Endothelial cell of umbilical vein (primary cell): Measurements from ENCODE around the gene CACNA2D3. TPM values are rescaled to one million over a fixed set of nuclear protein-coding genes. Genes with fewer than 3 reads are reported as not detected.

Experiments used
- BruUV-seq: library from RNA; stranded (reverse); fragments of 400-500 nt; replicated peaks from 2 replicates; lab custom pipeline; 2021; lab: Mats Ljungman, UMichigan
- CTCF ChIA-PET: fragments of 300-600, 350-600 bp; sonication (Branson Sonifier 250); formaldehyde crosslinking; loops from one replicate; lab custom pipeline; 2021; ENCODE audit warnings: antibody characterized with exemption, inconsistent platforms; lab: Charles Lee
- POLR2A ChIA-PET: fragments of 300-600, 350-600 bp; sonication (Branson Sonifier 250); formaldehyde crosslinking; loops from one replicate; lab custom pipeline; 2021; ENCODE audit warnings: antibody characterized with exemption, inconsistent platforms; lab: Charles Lee
- DNase-seq: peaks from one replicate; pipeline ENCODE4 v3.0.0-alpha.2; 2011; ENCODE audit warnings: low read depth, low spot score
- FAIRE-seq: peaks from 2 replicates; lab custom pipeline; 2011; peaks lifted over from hg19 to GRCh38; lab: Jason Lieb, UNC
- H2AFZ ChIP-seq: 2 replicates; pipeline ENCODE4 v1.6.0; 2012; ENCODE audit warnings: low read depth, low read length, control low read depth, inconsistent platforms
- H3K27ac ChIP-seq: 2 replicates; pipeline ENCODE4 v1.5.1; 2011; ENCODE audit warnings: low read depth, mild to moderate bottlenecking, control low read depth, low read length, moderate library complexity; ENCODE audit not compliant: insufficient read depth
- H3K27me3 ChIP-seq, 2 experiments: 2 replicates each; pipeline versions ENCODE4 v1.6.0 to v1.6.1; 2011; ENCODE audit warnings: low read length in 2 of 2, mixed read lengths in 1 of 2; ENCODE audit not compliant: control insufficient read depth in 2 of 2, insufficient read depth in 2 of 2
- H3K36me3 ChIP-seq, 2 experiments: 2 replicates in 1 of 2; 3 replicates in 1 of 2; pipeline ENCODE4 v1.5.1; 2011; ENCODE audit warnings: low read length in 2 of 2, mild to moderate bottlenecking in 1 of 2, moderate library complexity in 1 of 2; ENCODE audit not compliant: control insufficient read depth in 2 of 2, insufficient read depth in 2 of 2; ENCODE audit errors: extremely low read depth in 1 of 2
- H3K4me1 ChIP-seq: 3 replicates; pipeline ENCODE4 v1.5.1; 2011; ENCODE audit warnings: mild to moderate bottlenecking, low read length; ENCODE audit not compliant: control insufficient read depth, insufficient read depth; ENCODE audit errors: extremely low read depth
- H3K4me2 ChIP-seq: 2 replicates; pipeline ENCODE4 v1.6.1; 2011; ENCODE audit warnings: low read length, control low read depth, mixed read lengths; ENCODE audit not compliant: insufficient read depth
- H3K4me3 ChIP-seq, 3 experiments: fragments of 200-600 bp in 1 of 3; sonication (generic), shearing (Covaris generic) in 1 of 3; replicated peaks in 1 of 3; 2 replicates each; pipeline ENCODE4 v1.5.1; 2011 to 2016; ENCODE audit warnings: control low read depth in 3 of 3, low read length in 3 of 3, mild to moderate bottlenecking in 2 of 3, inconsistent platforms in 1 of 3, low read depth in 1 of 3, moderate library complexity in 1 of 3; ENCODE audit not compliant: insufficient read depth in 1 of 3
- H3K79me2 ChIP-seq: 2 replicates; pipeline ENCODE4 v1.6.0; 2012; ENCODE audit warnings: low read length, inconsistent platforms; ENCODE audit not compliant: control insufficient read depth, insufficient read depth
- H3K9ac ChIP-seq: replicated peaks from 2 replicates; pipeline ENCODE3; 2011; ENCODE audit warnings: low read length, control low read depth; ENCODE audit not compliant: insufficient read depth; ENCODE audit errors: extremely low read depth
- H3K9me1 ChIP-seq: replicated peaks from 3 replicates; pipeline ENCODE4 v1.6.0; 2011; ENCODE audit warnings: mild to moderate bottlenecking, low read length; ENCODE audit not compliant: control insufficient read depth, insufficient read depth; ENCODE audit errors: extremely low read depth
- H3K9me3 ChIP-seq: replicated peaks from 2 replicates; pipeline ENCODE4 v1.5.1; 2012; ENCODE audit warnings: low read length, inconsistent platforms; ENCODE audit not compliant: control insufficient read depth, insufficient read depth
- H4K20me1 ChIP-seq: replicated peaks from 2 replicates; pipeline ENCODE3; 2011; ENCODE audit warnings: mild to moderate bottlenecking, low read length; ENCODE audit not compliant: control insufficient read depth, insufficient read depth; ENCODE audit errors: extremely low read depth
- CTCF ChIP-seq, 2 donors: IDR thresholded peaks; 1 replicate in 1 of 2; 2 replicates in 1 of 2; pipeline ENCODE4 v1.5.1; 2011; ENCODE audit warnings: low read length in 2 of 2, mild to moderate bottlenecking in 2 of 2, moderate library complexity in 2 of 2, control low read depth in 1 of 2, inconsistent platforms in 1 of 2, low read depth in 1 of 2; ENCODE audit not compliant: insufficient read depth in 1 of 2; ENCODE audit errors: extremely low read depth in 1 of 2
- EZH2 ChIP-seq: IDR thresholded peaks from 2 replicates; pipeline ENCODE4 v1.6.1; 2012; ENCODE audit warnings: borderline replicate concordance, low read depth, mild to moderate bottlenecking, moderate library complexity, low read length, inconsistent platforms; ENCODE audit not compliant: severe bottlenecking
- FOS ChIP-seq: IDR thresholded peaks from 2 replicates; pipeline ENCODE4 v1.6.1; 2011; ENCODE audit warnings: mild to moderate bottlenecking, low read length, moderate library complexity, borderline replicate concordance; ENCODE audit not compliant: insufficient read depth
- GATA2 ChIP-seq: IDR thresholded peaks from 2 replicates; pipeline ENCODE4 v1.7.0; 2011; ENCODE audit warnings: low read depth, mild to moderate bottlenecking, moderate library complexity, mixed read lengths, low read length; ENCODE audit not compliant: insufficient read length, insufficient read depth
- JUN ChIP-seq: IDR thresholded peaks from 2 replicates; pipeline ENCODE4 v1.6.1; 2011; ENCODE audit warnings: borderline replicate concordance, low read depth; ENCODE audit not compliant: insufficient read length, insufficient read depth
- MAX ChIP-seq: IDR thresholded peaks from 2 replicates; pipeline ENCODE4 v1.6.1; 2011; ENCODE audit not compliant: insufficient read depth, insufficient read length
- MYC ChIP-seq: IDR thresholded peaks from one replicate; pipeline ENCODE4 v1.6.1; 2011; ENCODE audit warnings: mild to moderate bottlenecking, low read depth, low read length
- POLR2A ChIP-seq: IDR thresholded peaks from 2 replicates; pipeline ENCODE4 v1.6.1; 2012; ENCODE audit warnings: low read depth, mild to moderate bottlenecking, control low read depth, low read length
- POLR2AphosphoS5 ChIP-seq: IDR thresholded peaks from 2 replicates; pipeline ENCODE4 v1.6.1; 2012; ENCODE audit warnings: low read depth, mild to moderate bottlenecking, control low read depth, low read length, moderate library complexity; ENCODE audit not compliant: insufficient read depth
- dilution Hi-C: fragments of 300-500 bp; cut with MboI; formaldehyde crosslinking; loops from one replicate; pipeline ENCODE4 v1.15.0; 2019; ENCODE audit warnings: low sequenced_read_pairs; ENCODE audit not compliant: extremely low pct_ligation_motif_present
- intact Hi-C: fragments of 100-400 bp; cut with micrococcal nuclease; formaldehyde crosslinking; loops from one replicate; pipeline ENCODE4 v1.10.0; 2022
- polyA plus RNA-seq, 4 experiments: library from polyadenylated mRNA; depleted of rRNA in 3 of 4; stranded (reverse) in 3 of 4; unstranded in 1 of 4; fragments of >200 nt; gene quantifications; 2 replicates each; pipeline versions ENCODE4 v1.2.1 to v1.2.3, GENCODE V29; 2011 to 2012; ENCODE audit warnings: missing spikeins in 1 of 4
- total RNA-seq: library from RNA; stranded (reverse); gene quantifications from 2 replicates; pipeline ENCODE4 v1.2.3, GENCODE V29; 2021

Gene CACNA2D3
- total and polyA plus RNA-seq, 2 donors (not counting 3 experiments of a cell fraction or from before 2014, with no cell fraction given), result not detected

- Histone ChIP-seq H3K9ac (no peak overlapping the region), H3K36me3 (no peaks in the 10 kb centered on the region), H3K4me1 (no peaks in the 10 kb centered on the region), H3K4me3 (no peak overlapping the region), H4K20me1 (no peaks in the 10 kb centered on the region), H3K4me2 (no peak overlapping the region), H3K9me1 (no peaks in the 10 kb centered on the region), H3K9me3 (peaks cover 12% of the 10 kb centered on the region), H3K27ac (no peak overlapping the region), H2AFZ (no peak overlapping the region), H3K79me2 (no peaks in the 10 kb centered on the region), H3K27me3 (no peaks in the 10 kb centered on the region)
- intact Hi-C loops, result no loop called here
- DNase-seq (no peak), FAIRE-seq (no peak)
- TF ChIP-seq MAX (no peak), POLR2AphosphoS5 (no peak), EZH2 (no peak), MYC (no peak), POLR2A (no peak), FOS (no peak), CTCF (IDR thresholded peaks at IDR 0.05; ENCODE audit: extremely low read depth in 1 of 2, insufficient read depth in 1 of 2, low read depth in 1 of 2, low read length in 2 of 2) (no peak), GATA2 (no peak), JUN (no peak)
- dilution Hi-C loops, result no loop called here
- POLR2A ChIA-PET, result no interaction called here
- CTCF ChIA-PET, result no interaction called here
- BruUV-seq, result no TSS peak
Measured at GRCh38 chr3:54217828-54218227, 95.5 kb downstream of the CACNA2D3 start.
